ENCODE data around the gene PBRM1. TPM values are rescaled to one million over a fixed set of nuclear protein-coding genes. Genes with fewer than 3 reads are reported as not detected.

The PBRM1 gene
- total RNA-seq, 1 experiment from 2014 or later: 40.0 TPM

DNA sequence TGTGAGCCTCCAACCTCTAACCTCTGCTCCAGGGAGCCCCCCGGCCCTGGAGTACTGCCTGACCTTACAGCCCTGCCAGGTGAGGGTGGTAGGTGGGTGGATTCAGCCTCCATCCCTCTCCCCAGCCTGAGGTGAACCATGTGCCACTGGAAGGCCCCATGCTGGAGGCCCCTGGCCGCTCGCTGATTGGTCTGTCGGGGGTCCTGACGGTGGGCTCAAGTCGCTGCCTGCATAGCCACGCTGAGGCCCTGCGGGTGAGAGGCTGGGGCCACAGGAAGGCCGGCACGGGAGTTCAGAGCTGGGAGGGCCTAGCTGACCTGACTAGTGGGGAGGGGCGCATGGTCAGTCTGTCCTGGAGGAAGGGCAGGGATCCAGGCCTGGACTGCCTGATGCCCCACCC, 171.1 kb downstream of the PBRM1 start:
- H3K9ac ChIP-seq (ENCODE audit: low read length): no peak overlapping the region
- intact Hi-C loops (cut with micrococcal nuclease): no loop called here
- CTCF ChIA-PET: no interaction called here

DNA sequence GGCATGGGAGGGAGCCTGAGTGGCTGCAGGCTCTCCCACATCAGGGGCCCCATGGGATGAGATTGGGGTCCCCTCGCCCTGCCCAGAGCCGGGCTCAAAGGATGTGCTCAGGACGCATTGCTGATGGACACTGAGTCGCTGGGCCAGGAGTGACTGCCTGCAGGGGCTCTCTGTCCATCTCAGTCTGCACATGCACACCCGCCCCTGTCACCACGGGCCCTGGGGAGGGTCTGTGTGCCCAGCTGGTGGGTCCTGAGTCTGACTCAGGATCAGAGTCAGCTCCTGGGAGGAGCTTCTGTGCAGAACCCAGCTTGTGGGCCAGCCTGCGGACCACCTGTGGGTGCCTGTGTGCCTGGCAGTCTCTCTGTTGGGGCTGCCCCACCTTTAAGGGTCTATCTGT, 172.4 kb downstream of the PBRM1 start:
- Histone ChIP-seq H4K20me1 (ENCODE audit: insufficient read depth) (no peaks in the 10 kb centered on the region), H2AFZ (ENCODE audit: low read depth, low read length, poor library complexity, severe bottlenecking) (no peak overlapping the region), H3K4me2 (ENCODE audit: low read length) (no peak overlapping the region), H3K27ac (ENCODE audit: low read depth, low read length) (no peak overlapping the region), H3K9me2 (ENCODE audit: insufficient read depth) (no peaks in the 10 kb centered on the region), H3K9me3 (ENCODE audit: control insufficient read depth in 1 of 2, insufficient read depth in 1 of 2, low read depth in 1 of 2, low read length in 2 of 2) (no peaks in the 10 kb centered on the region), H3K27me3 (ENCODE audit: insufficient read depth, low read length) (no peaks in the 10 kb centered on the region), H3K4me3 (replicated peaks in 1 of 2; ENCODE audit: low read depth in 1 of 2, low read length in 2 of 2) (no peak overlapping the region), H3K4me1 (ENCODE audit: control insufficient read depth in 1 of 2, insufficient read depth in 2 of 2, low read length in 2 of 2) (peaks cover 0 to 6% of the 10 kb centered on the region in 2 experiments; a peak in 1 of 4 replicates), H3K9ac (ENCODE audit: low read length) (no peak overlapping the region), H3K79me2 (ENCODE audit: insufficient read depth, low read length) (no peaks in the 10 kb centered on the region), H3K36me3 (ENCODE audit: control insufficient read depth in 1 of 2, insufficient read depth in 2 of 2, low read length in 2 of 2) (no peaks in the 10 kb centered on the region)
- ChIA-PET RAD21 (ENCODE audit: low non-redundant PET in 1 of 2, low total read pairs in 2 of 2, uncharacterized antibody in 2 of 2, unreplicated experiment in 2 of 2) (no interaction called here), CTCF (no interaction called here), POLR2A (no interaction called here)
- DNase-seq (ENCODE audit: low read depth, low spot score) (no peak), ATAC-seq (no peak)
- intact Hi-C loops (cut with micrococcal nuclease): no loop called here
- no TSS peak for BruUV-seq (replicated peaks)
- TF ChIP-seq TCF7L2 (IDR thresholded peaks at IDR 0.05; ENCODE audit: borderline replicate concordance, extremely low read depth, insufficient read depth, insufficient read length) (no peak), RAD21 (IDR thresholded peaks at IDR 0.05; ENCODE audit: low read depth) (no peak), FOSL1 (IDR thresholded peaks at IDR 0.05; ENCODE audit: low read depth) (no peak)
- TF ChIP-seq, protein P1, sequence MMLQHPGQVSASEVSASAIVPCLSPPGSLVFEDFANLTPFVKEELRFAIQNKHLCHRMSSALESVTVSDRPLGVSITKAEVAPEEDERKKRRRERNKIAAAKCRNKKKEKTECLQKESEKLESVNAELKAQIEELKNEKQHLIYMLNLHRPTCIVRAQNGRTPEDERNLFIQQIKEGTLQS (IDR thresholded peaks at IDR 0.05): no peak
- TF ChIP-seq, protein P2, sequence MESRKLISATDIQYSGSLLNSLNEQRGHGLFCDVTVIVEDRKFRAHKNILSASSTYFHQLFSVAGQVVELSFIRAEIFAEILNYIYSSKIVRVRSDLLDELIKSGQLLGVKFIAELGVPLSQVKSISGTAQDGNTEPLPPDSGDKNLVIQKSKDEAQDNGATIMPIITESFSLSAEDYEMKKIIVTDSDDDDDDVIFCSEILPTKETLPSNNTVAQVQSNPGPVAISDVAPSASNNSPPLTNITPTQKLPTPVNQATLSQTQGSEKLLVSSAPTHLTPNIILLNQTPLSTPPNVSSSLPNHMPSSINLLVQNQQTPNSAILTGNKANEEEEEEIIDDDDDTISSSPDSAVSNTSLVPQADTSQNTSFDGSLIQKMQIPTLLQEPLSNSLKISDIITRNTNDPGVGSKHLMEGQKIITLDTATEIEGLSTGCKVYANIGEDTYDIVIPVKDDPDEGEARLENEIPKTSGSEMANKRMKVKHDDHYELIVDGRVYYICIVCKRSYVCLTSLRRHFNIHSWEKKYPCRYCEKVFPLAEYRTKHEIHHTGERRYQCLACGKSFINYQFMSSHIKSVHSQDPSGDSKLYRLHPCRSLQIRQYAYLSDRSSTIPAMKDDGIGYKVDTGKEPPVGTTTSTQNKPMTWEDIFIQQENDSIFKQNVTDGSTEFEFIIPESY (IDR thresholded peaks at IDR 0.05; ENCODE audit: extremely low read depth, insufficient replicate concordance, low read length): no peak

More for the DNA sequence above, 171.1 kb downstream of the PBRM1 start:
- peaks cover 0 to 6% of the 10 kb centered on the region in 2 experiments; a peak in 1 of 4 replicates for H3K4me1 ChIP-seq (ENCODE audit: control insufficient read depth in 1 of 2, insufficient read depth in 2 of 2, low read length in 2 of 2)
- H3K9me2 ChIP-seq (ENCODE audit: insufficient read depth): no peaks in the 10 kb centered on the region
- H2AFZ ChIP-seq (ENCODE audit: low read depth, low read length, poor library complexity, severe bottlenecking): no peak overlapping the region
- ChIA-PET RAD21 (ENCODE audit: low non-redundant PET in 1 of 2, low total read pairs in 2 of 2, uncharacterized antibody in 2 of 2, unreplicated experiment in 2 of 2) (no interaction called here), POLR2A (no interaction called here)
- TF ChIP-seq, protein P3, sequence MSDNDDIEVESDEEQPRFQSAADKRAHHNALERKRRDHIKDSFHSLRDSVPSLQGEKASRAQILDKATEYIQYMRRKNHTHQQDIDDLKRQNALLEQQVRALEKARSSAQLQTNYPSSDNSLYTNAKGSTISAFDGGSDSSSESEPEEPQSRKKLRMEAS (IDR thresholded peaks at IDR 0.05): no peak
- no peak for TF ChIP-seq FOSL1 (IDR thresholded peaks at IDR 0.05; ENCODE audit: low read depth)
- TF ChIP-seq CEBPB (IDR thresholded peaks at IDR 0.05; ENCODE audit: low read depth): no peak
- TF ChIP-seq ELF1 (IDR thresholded peaks at IDR 0.05; ENCODE audit: borderline replicate concordance, low read depth): no peak
- no peaks in the 10 kb centered on the region for H3K36me3 ChIP-seq (ENCODE audit: control insufficient read depth in 1 of 2, insufficient read depth in 2 of 2, low read length in 2 of 2)
- no peaks in the 10 kb centered on the region for H4K20me1 ChIP-seq (ENCODE audit: insufficient read depth)
- H3K27me3 ChIP-seq (ENCODE audit: insufficient read depth, low read length): no peaks in the 10 kb centered on the region
- BruUV-seq (replicated peaks): no TSS peak
- no peak for DNase-seq (ENCODE audit: low read depth, low spot score)
- H3K9me3 ChIP-seq (ENCODE audit: control insufficient read depth in 1 of 2, insufficient read depth in 1 of 2, low read depth in 1 of 2, low read length in 2 of 2): no peaks in the 10 kb centered on the region
- H3K4me2 ChIP-seq (ENCODE audit: low read length): no peak overlapping the region
- no peak overlapping the region for H3K4me3 ChIP-seq (replicated peaks in 1 of 2; ENCODE audit: low read depth in 1 of 2, low read length in 2 of 2)
- no peak for ATAC-seq
- no peak overlapping the region for H3K27ac ChIP-seq (ENCODE audit: low read depth, low read length)
- no peaks in the 10 kb centered on the region for H3K79me2 ChIP-seq (ENCODE audit: insufficient read depth, low read length)

Data from HCT116 (cell line).